ENCODE results near the gene RANBP9. TPM values are rescaled to one million over a fixed set of nuclear protein-coding genes. Genes with fewer than 3 reads are reported as not detected.
A peak's percentile ranks its signal among the peaks of the same experiment; 100 is the strongest.

The RANBP9 gene
- total and polyA plus RNA-seq, 2 of the 13 experiments (the other 11 are each of a cell fraction or from before 2014, with no cell fraction given): 26.6 to 30.6 TPM

- TF ChIP-seq IRF9 (CRISPR knock-in tag; IDR thresholded peaks at IDR 0.05; ENCODE audit: borderline replicate concordance) (peak; percentile 80; the same call in 1 of the 2 replicates), ZFP37 (CRISPR knock-in tag; IDR thresholded peaks at IDR 0.05; ENCODE audit: borderline replicate concordance) (no peak), ZNF569 (CRISPR knock-in tag; IDR thresholded peaks at IDR 0.05; ENCODE audit: borderline replicate concordance) (no peak), ZNF737 (CRISPR knock-in tag; IDR thresholded peaks at IDR 0.05; ENCODE audit: borderline replicate concordance) (peak; percentile 78; the same call in 1 of the 2 replicates), ZNF496 (CRISPR knock-in tag; IDR thresholded peaks at IDR 0.05; ENCODE audit: insufficient replicate concordance) (no peak), NR1H2 (CRISPR knock-in tag; IDR thresholded peaks at IDR 0.05; ENCODE audit: borderline replicate concordance, low read depth) (peak; percentile 83; the same call in 1 of the 2 replicates), ZNF773 (CRISPR knock-in tag; IDR thresholded peaks at IDR 0.05; ENCODE audit: borderline replicate concordance) (0 out of 2 replicates have a peak, but pooled peaks have one; percentile 67), ZNF567 (CRISPR knock-in tag; IDR thresholded peaks at IDR 0.05; ENCODE audit: borderline replicate concordance) (0 out of 2 replicates have a peak, but pooled peaks have one; percentile 48), ZNF251 (CRISPR knock-in tag; IDR thresholded peaks at IDR 0.05) (no peak), RFX1 (IDR thresholded peaks at IDR 0.05) (no peak), CREM (IDR thresholded peaks at IDR 0.05) (peak; percentile 34; the same call in 1 of the 2 replicates), CREM (CRISPR knock-in tag; IDR thresholded peaks at IDR 0.05) (no peak), HNRNPH1 (optimal IDR thresholded peaks at IDR 0.05; ENCODE audit: low read depth, low read length) (no peak), ATRX (CRISPR knock-in tag; IDR thresholded peaks at IDR 0.05; ENCODE audit: borderline replicate concordance) (no peak), NONO (IDR thresholded peaks at IDR 0.05) (no peak), NONO (CRISPR knock-in tag; conservative IDR thresholded peaks at IDR 0.05) (peak; percentile 85), ATF5 (CRISPR knock-in tag; IDR thresholded peaks at IDR 0.05; ENCODE audit: low read depth) (no peak), ZNF580 (CRISPR knock-in tag; IDR thresholded peaks at IDR 0.05; ENCODE audit: borderline replicate concordance, low read depth) (0 out of 2 replicates have a peak, but pooled peaks have one; percentile 88), ZNF547 (CRISPR knock-in tag; IDR thresholded peaks at IDR 0.05) (peak; percentile 96)
- TF ChIP-seq, protein P1, sequence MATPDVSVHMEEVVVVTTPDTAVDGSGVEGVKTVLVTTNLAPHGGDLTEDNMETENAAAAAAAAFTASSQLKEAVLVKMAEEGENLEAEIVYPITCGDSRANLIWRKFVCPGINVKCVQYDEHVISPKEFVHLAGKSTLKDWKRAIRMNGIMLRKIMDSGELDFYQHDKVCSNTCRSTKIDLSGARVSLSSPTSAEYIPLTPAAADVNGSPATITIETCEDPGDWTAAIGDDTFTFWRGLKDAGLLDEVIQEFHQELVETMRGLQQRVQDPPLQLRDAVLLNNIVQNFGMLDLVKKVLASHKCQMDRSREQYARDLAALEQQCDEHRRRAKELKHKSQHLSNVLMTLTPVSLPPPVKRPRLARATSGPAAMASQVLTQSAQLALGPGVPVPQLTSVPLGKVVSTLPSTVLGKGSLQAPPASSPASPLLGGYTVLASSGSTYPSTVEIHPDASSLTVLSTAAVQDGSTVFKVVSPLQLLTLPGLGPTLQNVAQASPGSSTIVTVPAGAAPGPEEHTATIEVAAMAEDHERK (CRISPR knock-in tag; IDR thresholded peaks at IDR 0.05; ENCODE audit: low read depth): no peak
- TF ChIP-seq, protein P2, sequence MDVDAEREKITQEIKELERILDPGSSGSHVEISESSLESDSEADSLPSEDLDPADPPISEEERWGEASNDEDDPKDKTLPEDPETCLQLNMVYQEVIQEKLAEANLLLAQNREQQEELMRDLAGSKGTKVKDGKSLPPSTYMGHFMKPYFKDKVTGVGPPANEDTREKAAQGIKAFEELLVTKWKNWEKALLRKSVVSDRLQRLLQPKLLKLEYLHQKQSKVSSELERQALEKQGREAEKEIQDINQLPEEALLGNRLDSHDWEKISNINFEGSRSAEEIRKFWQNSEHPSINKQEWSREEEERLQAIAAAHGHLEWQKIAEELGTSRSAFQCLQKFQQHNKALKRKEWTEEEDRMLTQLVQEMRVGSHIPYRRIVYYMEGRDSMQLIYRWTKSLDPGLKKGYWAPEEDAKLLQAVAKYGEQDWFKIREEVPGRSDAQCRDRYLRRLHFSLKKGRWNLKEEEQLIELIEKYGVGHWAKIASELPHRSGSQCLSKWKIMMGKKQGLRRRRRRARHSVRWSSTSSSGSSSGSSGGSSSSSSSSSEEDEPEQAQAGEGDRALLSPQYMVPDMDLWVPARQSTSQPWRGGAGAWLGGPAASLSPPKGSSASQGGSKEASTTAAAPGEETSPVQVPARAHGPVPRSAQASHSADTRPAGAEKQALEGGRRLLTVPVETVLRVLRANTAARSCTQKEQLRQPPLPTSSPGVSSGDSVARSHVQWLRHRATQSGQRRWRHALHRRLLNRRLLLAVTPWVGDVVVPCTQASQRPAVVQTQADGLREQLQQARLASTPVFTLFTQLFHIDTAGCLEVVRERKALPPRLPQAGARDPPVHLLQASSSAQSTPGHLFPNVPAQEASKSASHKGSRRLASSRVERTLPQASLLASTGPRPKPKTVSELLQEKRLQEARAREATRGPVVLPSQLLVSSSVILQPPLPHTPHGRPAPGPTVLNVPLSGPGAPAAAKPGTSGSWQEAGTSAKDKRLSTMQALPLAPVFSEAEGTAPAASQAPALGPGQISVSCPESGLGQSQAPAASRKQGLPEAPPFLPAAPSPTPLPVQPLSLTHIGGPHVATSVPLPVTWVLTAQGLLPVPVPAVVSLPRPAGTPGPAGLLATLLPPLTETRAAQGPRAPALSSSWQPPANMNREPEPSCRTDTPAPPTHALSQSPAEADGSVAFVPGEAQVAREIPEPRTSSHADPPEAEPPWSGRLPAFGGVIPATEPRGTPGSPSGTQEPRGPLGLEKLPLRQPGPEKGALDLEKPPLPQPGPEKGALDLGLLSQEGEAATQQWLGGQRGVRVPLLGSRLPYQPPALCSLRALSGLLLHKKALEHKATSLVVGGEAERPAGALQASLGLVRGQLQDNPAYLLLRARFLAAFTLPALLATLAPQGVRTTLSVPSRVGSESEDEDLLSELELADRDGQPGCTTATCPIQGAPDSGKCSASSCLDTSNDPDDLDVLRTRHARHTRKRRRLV (CRISPR knock-in tag; IDR thresholded peaks at IDR 0.05): peak; percentile 91
These were observed 136.9 kb downstream of the RANBP9 start, which contains the start of gene SIRT5 (continued) for GRCh38 chr6:13574571-13575376.
